HFF-Myc (cell line): ENCODE data around the gene RPRD1B.

Experiments used
- DNase-seq: peaks from one replicate; pipeline ENCODE4 v3.0.0-alpha.2; 2011; ENCODE audit warnings: low read depth; ENCODE audit errors: extremely low read depth
- H3K4me3 ChIP-seq: replicated peaks from 2 replicates; pipeline ENCODE4 v1.5.1; 2011; ENCODE audit warnings: low read depth, mild to moderate bottlenecking, control low read depth, low read length
- TF ChIP-seq, protein P1 (sequence below): IDR thresholded peaks from 2 replicates; pipeline ENCODE4 v1.5.1; 2012; ENCODE audit warnings: mild to moderate bottlenecking, low read depth, low read length, control low read depth; ENCODE audit errors: missing control alignments

The RPRD1B gene

DNA sequence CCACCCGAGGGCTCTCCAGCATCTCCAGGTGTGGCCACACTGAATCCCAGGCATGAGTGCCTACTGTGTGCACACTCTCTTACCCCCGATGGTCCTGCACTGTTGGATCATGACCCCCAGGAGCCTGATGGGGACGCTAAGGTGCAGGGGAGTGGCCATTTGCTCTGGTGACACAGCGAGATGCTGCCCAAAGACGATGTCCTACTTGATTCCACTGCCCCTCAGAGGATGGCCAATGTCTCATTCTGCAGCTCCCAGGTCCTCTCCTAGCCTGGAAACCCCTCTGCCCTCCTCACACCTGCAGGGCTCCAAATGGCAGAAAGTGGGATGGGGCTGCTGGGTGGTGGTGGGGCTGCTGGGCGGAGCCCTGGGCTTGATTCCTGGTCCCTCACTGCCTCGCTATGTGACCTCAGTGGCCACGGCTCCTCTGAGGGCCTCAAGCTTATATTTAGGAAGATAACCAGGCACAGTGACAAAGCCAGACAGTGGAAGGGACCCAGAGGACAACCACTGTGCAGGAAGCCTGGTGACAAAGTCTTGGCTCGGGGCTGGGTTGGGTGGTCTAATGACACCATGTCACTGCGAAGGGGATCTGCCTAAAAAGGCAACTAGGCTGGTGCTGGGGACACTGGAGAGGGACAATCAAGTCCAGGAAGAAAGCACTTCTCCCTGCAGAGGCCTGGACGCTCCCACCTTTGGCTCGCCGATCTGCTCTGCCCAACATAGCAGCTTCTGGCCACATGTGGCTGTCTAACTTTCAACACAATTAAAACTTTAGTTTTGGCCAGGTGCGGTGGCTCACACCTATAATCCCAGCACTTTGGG is 103.1 kb downstream of the RPRD1B start:
- no peak for DNase-seq
- H3K4me3 ChIP-seq: no peak overlapping the region
- TF ChIP-seq, protein P1, sequence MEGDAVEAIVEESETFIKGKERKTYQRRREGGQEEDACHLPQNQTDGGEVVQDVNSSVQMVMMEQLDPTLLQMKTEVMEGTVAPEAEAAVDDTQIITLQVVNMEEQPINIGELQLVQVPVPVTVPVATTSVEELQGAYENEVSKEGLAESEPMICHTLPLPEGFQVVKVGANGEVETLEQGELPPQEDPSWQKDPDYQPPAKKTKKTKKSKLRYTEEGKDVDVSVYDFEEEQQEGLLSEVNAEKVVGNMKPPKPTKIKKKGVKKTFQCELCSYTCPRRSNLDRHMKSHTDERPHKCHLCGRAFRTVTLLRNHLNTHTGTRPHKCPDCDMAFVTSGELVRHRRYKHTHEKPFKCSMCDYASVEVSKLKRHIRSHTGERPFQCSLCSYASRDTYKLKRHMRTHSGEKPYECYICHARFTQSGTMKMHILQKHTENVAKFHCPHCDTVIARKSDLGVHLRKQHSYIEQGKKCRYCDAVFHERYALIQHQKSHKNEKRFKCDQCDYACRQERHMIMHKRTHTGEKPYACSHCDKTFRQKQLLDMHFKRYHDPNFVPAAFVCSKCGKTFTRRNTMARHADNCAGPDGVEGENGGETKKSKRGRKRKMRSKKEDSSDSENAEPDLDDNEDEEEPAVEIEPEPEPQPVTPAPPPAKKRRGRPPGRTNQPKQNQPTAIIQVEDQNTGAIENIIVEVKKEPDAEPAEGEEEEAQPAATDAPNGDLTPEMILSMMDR: no peak

DNA sequence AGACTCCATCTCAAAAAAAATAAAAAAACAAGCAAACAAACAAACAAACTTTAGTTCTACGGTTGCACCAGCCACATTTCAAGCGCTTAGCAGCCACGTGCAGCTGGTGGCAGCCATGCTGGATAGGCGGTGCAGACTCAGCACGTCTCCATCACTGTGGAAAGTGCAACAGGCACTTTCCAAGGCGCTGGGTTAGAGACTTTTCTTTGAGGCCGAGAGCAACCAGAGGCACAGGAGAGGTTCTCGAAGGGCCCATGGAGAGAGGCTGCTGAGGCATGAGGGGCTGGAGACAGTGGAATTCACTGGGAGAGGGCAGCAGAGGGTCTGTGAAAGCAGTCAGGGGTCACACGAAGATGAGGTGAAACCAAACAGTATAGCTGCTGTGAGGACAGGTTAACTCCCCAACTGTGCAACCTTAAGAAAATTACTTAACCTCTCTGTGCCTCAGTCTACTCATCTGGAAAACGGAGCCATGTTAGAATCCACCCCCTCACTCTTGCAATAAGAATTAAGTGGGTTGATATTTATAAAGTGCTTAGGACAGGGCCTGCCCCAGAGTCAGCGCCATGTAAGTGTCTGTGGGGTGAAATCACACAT is 104.0 kb downstream of the RPRD1B start:
- TF ChIP-seq, protein P1: no peak
- no peak for DNase-seq
- H3K4me3 ChIP-seq: no peak overlapping the region

DNA sequence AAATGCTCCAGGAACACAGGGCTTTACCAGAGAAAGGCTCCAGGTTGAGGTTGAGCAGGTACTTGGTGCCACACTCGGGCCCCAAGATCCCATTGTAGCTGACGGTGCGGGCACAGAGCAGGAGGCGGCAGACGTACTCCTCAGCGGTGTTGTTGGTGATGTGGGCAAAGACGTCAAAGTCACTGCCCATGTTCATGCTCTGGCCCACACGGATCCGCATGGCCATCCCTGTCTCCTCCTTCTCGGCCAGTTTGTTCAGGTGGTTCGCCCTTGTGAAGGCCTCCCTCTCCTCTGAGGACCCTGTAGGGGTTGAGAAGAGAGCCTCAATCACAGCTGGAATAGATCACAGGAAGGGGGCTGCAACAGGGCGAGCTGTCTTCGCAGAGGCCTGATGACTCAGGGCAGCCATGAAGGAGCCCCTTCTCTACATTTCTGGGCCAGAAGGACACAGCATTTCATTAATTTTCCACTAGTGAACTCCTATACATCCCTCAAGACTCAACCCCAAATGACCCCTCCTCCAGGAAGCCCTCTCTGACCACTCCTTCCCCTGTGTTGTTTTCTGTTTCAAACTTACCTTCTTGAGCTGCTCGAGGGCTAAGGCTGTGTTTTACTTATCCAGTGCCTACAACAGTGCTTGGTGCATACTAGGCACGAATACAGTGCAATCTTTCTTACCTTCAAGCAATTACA is 104.7 kb downstream of the RPRD1B start:
- TF ChIP-seq, protein P1: no peak
- no peak for DNase-seq

GRCh38 chr20:38139156-38139912 is 105.8 kb downstream of the RPRD1B start:
- DNase-seq: no peak
- no peak overlapping the region for H3K4me3 ChIP-seq
- TF ChIP-seq, protein P1: no peak

More for the DNA sequence above, 104.7 kb downstream of the RPRD1B start:
- no peak overlapping the region for H3K4me3 ChIP-seq

DNA sequence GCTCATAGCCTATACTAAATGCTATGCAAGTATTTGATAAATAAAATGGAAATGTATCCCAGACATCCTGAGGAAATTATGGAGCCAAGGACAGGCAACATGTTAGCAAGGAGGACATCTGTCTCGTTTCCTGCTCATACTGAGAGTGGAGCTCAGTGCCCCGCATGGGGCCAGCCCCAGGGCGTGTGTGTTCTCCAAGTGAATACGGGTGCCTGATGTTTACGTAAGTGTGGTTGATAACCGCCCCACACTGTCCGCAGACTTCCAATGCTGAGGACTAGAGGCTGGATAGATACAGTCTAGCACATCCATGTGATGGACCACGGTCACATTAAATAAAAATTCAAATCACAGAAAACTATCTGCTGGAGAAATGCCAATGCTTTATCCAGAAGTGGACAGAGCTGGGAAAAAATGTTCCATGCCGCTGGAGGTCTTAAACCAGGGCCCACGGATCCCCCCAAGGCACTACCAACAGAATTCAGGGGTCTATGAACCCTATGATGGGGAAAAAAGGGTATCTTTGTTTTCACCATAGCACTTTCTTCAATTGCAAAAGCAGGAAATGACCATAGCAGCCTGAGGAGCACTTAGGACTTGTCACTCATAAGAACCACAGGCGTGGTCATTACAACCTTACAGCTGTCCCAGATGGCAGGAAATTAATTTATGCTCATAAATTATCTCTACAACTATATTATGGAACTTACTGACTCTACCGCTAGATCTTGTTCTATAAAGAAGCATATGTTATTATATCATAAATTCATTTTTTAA is 106.6 kb downstream of the RPRD1B start:
- H3K4me3 ChIP-seq: no peak overlapping the region
- TF ChIP-seq, protein P1: no peak
- no peak for DNase-seq
